Measurements from ENCODE around the gene ADAMTS16. TPM values are rescaled to one million over a fixed set of nuclear protein-coding genes. Genes with fewer than 3 reads are reported as not detected.

ADAMTS16 gene
- total RNA-seq, 2 donors from 2014 or later: not detected

GRCh38 chr5:5154733-5155132, 14.6 kb downstream of the ADAMTS16 start:
- Mint-ChIP-seq H3K27me3 (no peaks in the 10 kb centered on the region), H3K36me3 (ENCODE audit: low read depth) (no peaks in the 10 kb centered on the region), H3K4me3 (no peak overlapping the region), H3K4me1 (peaks cover 3% of the 10 kb centered on the region), H3K27ac (no peak overlapping the region)
- no peak for ATAC-seq
- no peaks in the 10 kb centered on the region for H3K9me3 ChIP-seq (ENCODE audit: control insufficient read depth, low read length, poor library complexity, severe bottlenecking)
- no peak for DNase-seq

DNA sequence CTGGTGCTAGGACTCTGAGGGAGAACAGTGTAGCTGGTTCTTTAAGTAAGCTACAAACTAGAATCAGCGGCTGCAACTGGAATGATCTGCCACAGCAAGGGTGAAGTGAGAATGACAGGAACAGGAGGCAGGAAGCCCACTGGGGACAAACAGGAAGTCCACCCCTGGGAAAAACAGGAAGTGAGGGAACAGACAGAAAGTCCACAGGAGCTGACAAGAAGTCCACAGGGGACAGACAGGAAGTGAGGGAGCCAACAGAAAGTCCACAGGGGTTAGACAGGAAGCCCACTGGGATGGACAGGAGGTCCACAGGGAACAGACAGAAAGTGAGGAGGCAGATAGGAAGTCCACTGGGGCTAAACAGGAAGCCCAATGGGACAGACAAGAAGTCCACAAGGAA, 15.5 kb downstream of the ADAMTS16 start:
- ATAC-seq: no peak
- H3K9me3 ChIP-seq (ENCODE audit: control insufficient read depth, low read length, poor library complexity, severe bottlenecking): no peaks in the 10 kb centered on the region
- no peak overlapping the region for H3K4me3 Mint-ChIP-seq
- no peak for DNase-seq
- no peak overlapping the region for H3K27ac Mint-ChIP-seq
- H3K4me1 Mint-ChIP-seq: peaks cover 3% of the 10 kb centered on the region
- no peaks in the 10 kb centered on the region for H3K36me3 Mint-ChIP-seq (ENCODE audit: low read depth)
- H3K27me3 Mint-ChIP-seq: no peaks in the 10 kb centered on the region

DNA sequence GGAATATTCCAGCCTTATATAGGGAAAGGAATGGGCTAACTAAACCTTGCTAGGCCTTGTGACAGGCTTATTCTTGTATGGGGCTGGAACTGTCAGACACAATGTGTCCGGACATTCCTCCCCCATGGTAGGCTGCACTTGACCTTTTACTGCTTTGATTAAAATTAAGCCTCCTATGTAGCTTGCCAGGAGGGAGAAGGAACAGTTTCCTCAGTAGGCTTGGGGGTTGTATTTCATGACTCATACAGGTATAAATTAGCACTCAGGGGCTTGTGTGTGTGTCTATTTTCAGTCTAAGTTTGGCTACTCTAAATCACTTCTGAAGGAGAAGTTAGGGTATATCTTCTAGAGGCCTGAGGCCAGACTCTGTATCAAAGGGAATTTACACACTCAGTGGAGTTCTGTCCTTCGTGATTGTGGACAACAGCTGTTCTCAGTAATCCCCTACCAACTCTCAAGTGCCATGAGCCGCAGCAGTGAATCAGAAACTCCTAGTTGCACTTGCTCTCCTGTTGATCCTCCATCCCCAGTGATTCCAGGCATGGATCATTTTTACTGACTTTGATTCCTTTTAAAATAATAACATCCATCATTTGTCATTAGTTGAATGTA, 16.4 kb downstream of the ADAMTS16 start:
- peaks cover 3% of the 10 kb centered on the region for H3K4me1 Mint-ChIP-seq
- H3K27ac Mint-ChIP-seq: no peak overlapping the region
- DNase-seq (no peak), ATAC-seq (no peak)
- H3K4me3 Mint-ChIP-seq: no peak overlapping the region
- H3K36me3 Mint-ChIP-seq (ENCODE audit: low read depth): no peaks in the 10 kb centered on the region
- no peaks in the 10 kb centered on the region for H3K9me3 ChIP-seq (ENCODE audit: control insufficient read depth, low read length, poor library complexity, severe bottlenecking)
- H3K27me3 Mint-ChIP-seq: no peaks in the 10 kb centered on the region

GRCh38 chr5:5158472-5158895, 18.4 kb downstream of the ADAMTS16 start:
- ATAC-seq: no peak
- DNase-seq: no peak
- Mint-ChIP-seq H3K4me3 (no peak overlapping the region), H3K36me3 (ENCODE audit: low read depth) (no peaks in the 10 kb centered on the region), H3K27me3 (no peaks in the 10 kb centered on the region), H3K4me1 (peaks cover 3% of the 10 kb centered on the region), H3K27ac (no peak overlapping the region)
- H3K9me3 ChIP-seq (ENCODE audit: control insufficient read depth, low read length, poor library complexity, severe bottlenecking): no peaks in the 10 kb centered on the region

GRCh38 chr5:5159282-5160103, 19.4 kb downstream of the ADAMTS16 start:
- Mint-ChIP-seq H3K4me3 (no peak overlapping the region), H3K27me3 (no peaks in the 10 kb centered on the region), H3K4me1 (peaks cover 3% of the 10 kb centered on the region), H3K36me3 (ENCODE audit: low read depth) (no peaks in the 10 kb centered on the region), H3K27ac (no peak overlapping the region)
- no peak for ATAC-seq
- no peak for DNase-seq
- no peaks in the 10 kb centered on the region for H3K9me3 ChIP-seq (ENCODE audit: control insufficient read depth, low read length, poor library complexity, severe bottlenecking)

DNA sequence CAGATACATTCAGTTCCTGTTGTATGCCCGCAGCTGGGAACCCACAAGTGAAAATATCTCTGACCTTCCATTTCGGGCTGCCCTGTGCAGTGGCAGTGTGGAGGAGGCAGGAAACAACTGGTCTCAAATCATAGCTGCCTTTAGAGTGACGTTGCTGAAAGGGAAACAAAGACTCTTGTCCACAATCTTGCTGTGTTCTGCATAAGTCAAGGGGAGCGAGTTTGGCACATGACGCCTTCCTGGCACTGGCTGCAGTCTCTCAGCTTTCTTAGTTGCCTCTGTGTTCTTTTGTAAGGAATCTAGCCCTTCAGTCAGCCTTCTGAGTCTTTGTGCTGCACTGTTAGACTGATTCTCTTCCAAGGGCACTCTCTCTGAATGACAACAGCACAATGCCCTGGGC, 24.0 kb downstream of the ADAMTS16 start:
- no peaks in the 10 kb centered on the region for H3K9me3 ChIP-seq (ENCODE audit: control insufficient read depth, low read length, poor library complexity, severe bottlenecking)
- H3K4me3 Mint-ChIP-seq: no peak overlapping the region
- no peaks in the 10 kb centered on the region for H3K36me3 Mint-ChIP-seq (ENCODE audit: low read depth)
- no peak overlapping the region for H3K27ac Mint-ChIP-seq
- no peaks in the 10 kb centered on the region for H3K27me3 Mint-ChIP-seq
- no peak for ATAC-seq
- DNase-seq: no peak
- no peaks in the 10 kb centered on the region for H3K4me1 Mint-ChIP-seq

DNA sequence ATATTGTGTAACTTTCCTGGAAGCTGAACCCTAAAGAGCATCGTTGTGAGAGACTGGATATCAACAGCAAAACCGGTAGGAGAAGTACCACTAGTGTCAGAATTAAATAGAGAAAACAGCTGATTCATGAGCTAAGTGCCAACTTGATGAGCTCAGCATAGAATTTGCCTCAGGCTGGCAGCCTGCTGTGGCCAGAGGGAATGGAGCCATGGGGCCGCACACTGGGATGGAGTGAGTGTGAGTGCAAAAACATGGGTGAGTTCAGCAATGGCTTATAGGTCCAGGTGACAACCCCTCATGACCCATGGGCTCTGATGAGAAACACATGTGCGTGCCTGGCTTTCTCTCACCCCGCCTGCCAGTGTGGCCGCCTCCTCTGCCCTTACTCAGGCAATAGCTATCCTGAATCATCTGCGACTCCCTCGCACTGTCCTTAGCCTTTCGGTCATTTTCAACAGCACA, 25.4 kb downstream of the ADAMTS16 start:
- ATAC-seq (no peak), DNase-seq (no peak)
- Mint-ChIP-seq H3K27me3 (no peaks in the 10 kb centered on the region), H3K36me3 (ENCODE audit: low read depth) (no peaks in the 10 kb centered on the region), H3K27ac (no peak overlapping the region), H3K4me1 (no peaks in the 10 kb centered on the region), H3K4me3 (no peak overlapping the region)
- no peaks in the 10 kb centered on the region for H3K9me3 ChIP-seq (ENCODE audit: control insufficient read depth, low read length, poor library complexity, severe bottlenecking)

- no peak for DNase-seq
- Mint-ChIP-seq H3K36me3 (ENCODE audit: low read depth) (no peaks in the 10 kb centered on the region), H3K27me3 (no peaks in the 10 kb centered on the region), H3K4me1 (no peaks in the 10 kb centered on the region), H3K27ac (no peak overlapping the region), H3K4me3 (no peak overlapping the region)
- ATAC-seq: no peak
- no peaks in the 10 kb centered on the region for H3K9me3 ChIP-seq (ENCODE audit: control insufficient read depth, low read length, poor library complexity, severe bottlenecking)
These were observed 29.3 kb downstream of the ADAMTS16 start for GRCh38 chr5:5169466-5169865.

DNA sequence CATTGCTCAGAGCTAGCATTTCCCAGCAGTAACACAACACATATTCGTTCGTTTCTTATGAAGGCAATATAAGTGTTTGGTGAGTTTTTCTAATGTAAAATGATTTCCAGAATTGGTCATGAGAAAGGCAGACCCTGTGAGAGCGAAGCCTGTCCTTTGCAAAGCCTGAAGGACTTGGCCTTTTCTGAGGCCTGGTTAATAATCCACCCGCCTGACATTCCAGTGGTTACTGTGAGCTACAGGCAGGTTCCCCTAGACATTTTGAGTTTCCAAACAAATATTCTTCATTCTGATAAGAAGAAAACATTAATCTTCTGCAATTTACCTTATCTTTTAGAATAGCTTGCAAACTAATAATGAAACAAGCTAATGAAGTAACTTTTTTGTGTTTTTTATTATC, 38.0 kb downstream of the ADAMTS16 start:
- Mint-ChIP-seq H3K4me1 (no peaks in the 10 kb centered on the region), H3K27ac (no peak overlapping the region), H3K27me3 (peaks cover 43% of the 10 kb centered on the region), H3K36me3 (ENCODE audit: low read depth) (no peaks in the 10 kb centered on the region), H3K4me3 (no peak overlapping the region)
- no peaks in the 10 kb centered on the region for H3K9me3 ChIP-seq (ENCODE audit: control insufficient read depth, low read length, poor library complexity, severe bottlenecking)
- DNase-seq (no peak), ATAC-seq (no peak)

GRCh38 chr5:5178580-5178979, 38.5 kb downstream of the ADAMTS16 start:
- Mint-ChIP-seq H3K27me3 (peaks cover 45% of the 10 kb centered on the region), H3K4me3 (no peak overlapping the region), H3K36me3 (ENCODE audit: low read depth) (no peaks in the 10 kb centered on the region), H3K4me1 (no peaks in the 10 kb centered on the region), H3K27ac (no peak overlapping the region)
- ATAC-seq (no peak), DNase-seq (no peak)
- no peaks in the 10 kb centered on the region for H3K9me3 ChIP-seq (ENCODE audit: control insufficient read depth, low read length, poor library complexity, severe bottlenecking)

- H3K9me3 ChIP-seq (ENCODE audit: control insufficient read depth, low read length, poor library complexity, severe bottlenecking): no peaks in the 10 kb centered on the region
- no peak for DNase-seq
- H3K4me3 Mint-ChIP-seq: no peak overlapping the region
- peaks cover 45% of the 10 kb centered on the region for H3K27me3 Mint-ChIP-seq
- no peak for ATAC-seq
- no peaks in the 10 kb centered on the region for H3K36me3 Mint-ChIP-seq (ENCODE audit: low read depth)
- no peaks in the 10 kb centered on the region for H3K4me1 Mint-ChIP-seq
- no peak overlapping the region for H3K27ac Mint-ChIP-seq
These were observed 38.9 kb downstream of the ADAMTS16 start for GRCh38 chr5:5179079-5179478.

GRCh38 chr5:5179597-5179996, 39.5 kb downstream of the ADAMTS16 start:
- Mint-ChIP-seq H3K27me3 (peaks cover 44% of the 10 kb centered on the region), H3K4me1 (no peaks in the 10 kb centered on the region), H3K4me3 (no peak overlapping the region), H3K36me3 (ENCODE audit: low read depth) (no peaks in the 10 kb centered on the region), H3K27ac (no peak overlapping the region)
- no peak for ATAC-seq
- no peak for DNase-seq
- no peaks in the 10 kb centered on the region for H3K9me3 ChIP-seq (ENCODE audit: control insufficient read depth, low read length, poor library complexity, severe bottlenecking)

DNA sequence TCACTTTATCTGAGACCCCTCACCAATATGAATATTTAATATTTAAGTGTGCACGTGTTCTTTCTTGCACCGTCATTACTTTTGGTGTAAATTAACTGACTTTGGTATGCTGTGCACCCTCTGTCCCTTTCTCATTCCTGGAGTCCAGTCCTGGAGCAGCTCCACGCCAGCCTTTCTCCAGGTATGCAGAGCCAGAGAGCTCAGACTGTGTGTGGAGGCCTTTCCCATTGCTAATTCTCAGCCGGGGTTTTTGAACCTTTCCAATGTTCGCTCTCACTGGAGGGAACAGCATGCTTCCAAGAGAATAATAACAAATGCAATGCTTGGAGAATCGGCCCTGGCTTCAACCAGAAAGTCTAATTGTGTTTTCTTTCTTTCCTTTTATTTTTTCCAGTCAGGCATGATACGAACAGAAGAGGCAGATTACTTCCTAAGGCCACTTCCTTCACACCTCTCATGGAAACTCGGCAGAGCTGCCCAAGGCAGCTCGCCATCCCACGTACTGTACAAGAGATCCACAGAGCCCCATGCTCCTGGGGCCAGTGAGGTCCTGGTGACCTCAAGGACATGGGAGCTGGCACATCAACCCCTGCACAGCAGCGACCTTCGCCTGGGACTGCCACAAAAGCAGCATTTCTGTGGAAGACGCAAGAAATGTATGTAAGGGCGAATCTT, 41.7 kb downstream of the ADAMTS16 start:
- Mint-ChIP-seq H3K4me1 (no peaks in the 10 kb centered on the region), H3K36me3 (ENCODE audit: low read depth) (no peaks in the 10 kb centered on the region), H3K4me3 (no peak overlapping the region), H3K27me3 (peaks cover 39% of the 10 kb centered on the region), H3K27ac (no peak overlapping the region)
- no peaks in the 10 kb centered on the region for H3K9me3 ChIP-seq (ENCODE audit: control insufficient read depth, low read length, poor library complexity, severe bottlenecking)
- DNase-seq (no peak), ATAC-seq (no peak)

All from T-helper 17 cell (primary cell).